Measurements from ENCODE around the gene WDR20. TPM values are rescaled to one million over a fixed set of nuclear protein-coding genes. Genes with fewer than 3 reads are reported as not detected.

WDR20 gene
- total and polyA plus RNA-seq, 2 of the 4 experiments (the other 2 are of a cell fraction) = 20.3 to 27.4 TPM

DNA sequence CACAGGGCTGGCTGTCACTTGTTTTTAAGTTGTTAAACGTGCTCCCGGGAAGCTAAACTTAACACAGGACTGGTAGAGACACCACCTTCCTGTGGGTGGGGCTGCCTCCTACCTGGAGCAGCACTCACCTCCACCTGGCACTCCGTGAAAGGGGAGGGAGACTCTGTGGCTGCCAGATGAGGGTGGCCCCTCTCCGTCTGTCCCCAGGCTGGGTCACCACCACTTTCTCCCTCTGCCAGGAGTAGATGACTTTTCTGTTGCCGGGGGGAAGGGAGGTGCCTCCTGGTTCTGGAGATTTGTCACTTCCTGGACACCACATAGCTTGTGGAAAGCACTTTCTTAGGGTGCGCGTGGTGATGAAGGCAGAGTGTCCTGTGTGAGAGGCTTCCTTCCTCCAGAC lies 81.3 kb downstream of the WDR20 start:
- WGBS, 2 experiments (ENCODE audit: extremely low coverage in 2 of 2, insufficient read length in 1 of 2) = 83% methylated on average over 2 of the region's 7 CpGs; no CpG with 5 or more reads in 1 of the 2 experiments
- H3K4me2 ChIP-seq (ENCODE audit: low read depth, low read length) = no peak overlapping the region; the same call in 1 of the 2 replicates

More for the DNA sequence above, 81.3 kb downstream of the WDR20 start:
- H3K9me3 ChIP-seq (ENCODE audit: control insufficient read depth, insufficient read depth, low read length) = no peaks in the 10 kb centered on the region
- peaks cover 4% of the 10 kb centered on the region; the same call in 1 of the 2 replicates for H3K4me1 ChIP-seq (ENCODE audit: control insufficient read depth, insufficient read depth, low read length)
- no peak overlapping the region for H4K5ac ChIP-seq (ENCODE audit: low read depth, low read length)
- peak overlapping the region; percentile 52 for H2AK9ac ChIP-seq (replicated peaks; ENCODE audit: low read depth, low read length, poor library complexity)
- no peak overlapping the region; a peak in 1 of 4 replicates for H4K8ac ChIP-seq (ENCODE audit: low read depth in 2 of 2, low read length in 2 of 2)
- H3K4ac ChIP-seq (ENCODE audit: low read depth, low read length) = peak overlapping the region; percentile 15
- dilution Hi-C loops (cut with HindIII; ENCODE audit: low sequenced_read_pairs, unreplicated experiment) (no loop called here), in situ Hi-C loops (cut with MboI; ENCODE audit: low sequenced_read_pairs) (no loop called here), intact Hi-C loops (cut with micrococcal nuclease) (no loop called here)
- H2AFZ ChIP-seq (replicated peaks; ENCODE audit: low read length, poor library complexity) = peak overlapping the region; percentile 18
- no peak overlapping the region for H3K56ac ChIP-seq (ENCODE audit: extremely low read depth, insufficient read depth, low read length)
- no peaks in the 10 kb centered on the region for H3K27me3 ChIP-seq (ENCODE audit: control insufficient read depth, insufficient read depth, low read length)
- H3K9ac ChIP-seq (ENCODE audit: low read depth, low read length) = no peak overlapping the region
- ChIA-PET POLR2A (ENCODE audit: unreplicated experiment) (no interaction called here), CTCF (no interaction called here)
- ATAC-seq (ENCODE audit: low read depth) (no peak), DNase-seq (peak; percentile 44)
- no peak overlapping the region for H4K91ac ChIP-seq (ENCODE audit: insufficient read depth, low read depth, low read length)
- H3K79me1 ChIP-seq (ENCODE audit: low read depth in 1 of 2, low read length in 2 of 2) = peaks cover 13 to 56% of the 10 kb centered on the region in 2 experiments; a peak in 3 of 4 replicates
- H2BK120ac ChIP-seq (ENCODE audit: low read depth, low read length) = no peak overlapping the region
- H3K23ac ChIP-seq (ENCODE audit: low read depth, low read length) = 0 out of 2 replicates have a peak overlapping the region, but pooled peaks have one; percentile 17
- peak overlapping the region; percentile 27 for H3K14ac ChIP-seq (replicated peaks; ENCODE audit: low read depth, low read length)
- H3K36me3 ChIP-seq (ENCODE audit: control insufficient read depth, insufficient read depth, low read length) = peaks cover 9% of the 10 kb centered on the region
- peak overlapping the region; percentile 30; the same call in 1 of the 2 replicates for H2AK5ac ChIP-seq (ENCODE audit: low read depth, low read length)
- peaks cover 15% of the 10 kb centered on the region; the same call in 1 of the 2 replicates for H3K9me1 ChIP-seq (ENCODE audit: insufficient read depth, low read length)
- TF ChIP-seq MXI1 (IDR thresholded peaks at IDR 0.05; ENCODE audit: borderline replicate concordance, low read depth, low read length) (no peak), RCOR1 (IDR thresholded peaks at IDR 0.05; ENCODE audit: insufficient replicate concordance, low read length) (no peak), USF2 (IDR thresholded peaks at IDR 0.05; ENCODE audit: low read depth, low read length) (no peak), BHLHE40 (IDR thresholded peaks at IDR 0.05; ENCODE audit: low read depth, low read length) (no peak), NFE2L2 (IDR thresholded peaks at IDR 0.05; ENCODE audit: low read depth, low read length) (no peak), MAFK (IDR thresholded peaks at IDR 0.05; ENCODE audit: low read depth, low read length) (no peak), MAZ (IDR thresholded peaks at IDR 0.05; ENCODE audit: borderline replicate concordance, low read depth, low read length) (no peak), RAD21 (IDR thresholded peaks at IDR 0.05; ENCODE audit: low read length) (no peak), RFX5 (IDR thresholded peaks at IDR 0.05; ENCODE audit: low read depth, low read length) (no peak), CEBPB (IDR thresholded peaks at IDR 0.05; ENCODE audit: low read depth, low read length) (no peak), SMC3 (IDR thresholded peaks at IDR 0.05; ENCODE audit: low read depth, low read length) (no peak), POLR2A (IDR thresholded peaks at IDR 0.05; ENCODE audit: low read depth, low read length) (no peak), FOS (IDR thresholded peaks at IDR 0.05; ENCODE audit: low read depth, low read length) (no peak), CHD1 (IDR thresholded peaks at IDR 0.05; ENCODE audit: low read depth, low read length) (no peak)
- TF ChIP-seq, protein P1, sequence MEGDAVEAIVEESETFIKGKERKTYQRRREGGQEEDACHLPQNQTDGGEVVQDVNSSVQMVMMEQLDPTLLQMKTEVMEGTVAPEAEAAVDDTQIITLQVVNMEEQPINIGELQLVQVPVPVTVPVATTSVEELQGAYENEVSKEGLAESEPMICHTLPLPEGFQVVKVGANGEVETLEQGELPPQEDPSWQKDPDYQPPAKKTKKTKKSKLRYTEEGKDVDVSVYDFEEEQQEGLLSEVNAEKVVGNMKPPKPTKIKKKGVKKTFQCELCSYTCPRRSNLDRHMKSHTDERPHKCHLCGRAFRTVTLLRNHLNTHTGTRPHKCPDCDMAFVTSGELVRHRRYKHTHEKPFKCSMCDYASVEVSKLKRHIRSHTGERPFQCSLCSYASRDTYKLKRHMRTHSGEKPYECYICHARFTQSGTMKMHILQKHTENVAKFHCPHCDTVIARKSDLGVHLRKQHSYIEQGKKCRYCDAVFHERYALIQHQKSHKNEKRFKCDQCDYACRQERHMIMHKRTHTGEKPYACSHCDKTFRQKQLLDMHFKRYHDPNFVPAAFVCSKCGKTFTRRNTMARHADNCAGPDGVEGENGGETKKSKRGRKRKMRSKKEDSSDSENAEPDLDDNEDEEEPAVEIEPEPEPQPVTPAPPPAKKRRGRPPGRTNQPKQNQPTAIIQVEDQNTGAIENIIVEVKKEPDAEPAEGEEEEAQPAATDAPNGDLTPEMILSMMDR (conservative IDR thresholded peaks at IDR 0.05; ENCODE audit: low read depth, low read length) = no peak
- TF ChIP-seq, protein P2, sequence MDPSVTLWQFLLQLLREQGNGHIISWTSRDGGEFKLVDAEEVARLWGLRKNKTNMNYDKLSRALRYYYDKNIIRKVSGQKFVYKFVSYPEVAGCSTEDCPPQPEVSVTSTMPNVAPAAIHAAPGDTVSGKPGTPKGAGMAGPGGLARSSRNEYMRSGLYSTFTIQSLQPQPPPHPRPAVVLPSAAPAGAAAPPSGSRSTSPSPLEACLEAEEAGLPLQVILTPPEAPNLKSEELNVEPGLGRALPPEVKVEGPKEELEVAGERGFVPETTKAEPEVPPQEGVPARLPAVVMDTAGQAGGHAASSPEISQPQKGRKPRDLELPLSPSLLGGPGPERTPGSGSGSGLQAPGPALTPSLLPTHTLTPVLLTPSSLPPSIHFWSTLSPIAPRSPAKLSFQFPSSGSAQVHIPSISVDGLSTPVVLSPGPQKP (IDR thresholded peaks at IDR 0.05; ENCODE audit: borderline replicate concordance, low read depth, low read length) = no peak
- peak overlapping the region; percentile 53 for H2BK5ac ChIP-seq (ENCODE audit: low read depth, low read length, poor library complexity, severe bottlenecking)
- H2BK15ac ChIP-seq (ENCODE audit: low read depth, low read length) = no peak overlapping the region
- H3K18ac ChIP-seq (ENCODE audit: low read depth, low read length) = no peak overlapping the region
- no peak overlapping the region for H2BK20ac ChIP-seq (ENCODE audit: low read depth, low read length)
- no peak overlapping the region for H3K27ac ChIP-seq (ENCODE audit: insufficient read depth, low read length)
- H3K4me3 ChIP-seq (ENCODE audit: insufficient read depth, low read depth, low read length) = no peak overlapping the region
- peaks cover 5% of the 10 kb centered on the region; the same call in 1 of the 2 replicates for H4K20me1 ChIP-seq (ENCODE audit: insufficient read depth, low read length)
- no TSS peak for BruUV-seq (replicated peaks)
